LoVo (cell line): ENCODE measurements around the gene ABHD2.
"Not testable (repeated sequence)": the region's sequence is repeated elsewhere in the genome, so short reads cannot be mapped to it uniquely, and the experiment has no call there.

ENCODE experiments used
- DNase-seq: peaks from one replicate; pipeline ENCODE4 v3.0.0-alpha.2; 2016; ENCODE audit warnings: low spot score

ABHD2 gene, protein sequence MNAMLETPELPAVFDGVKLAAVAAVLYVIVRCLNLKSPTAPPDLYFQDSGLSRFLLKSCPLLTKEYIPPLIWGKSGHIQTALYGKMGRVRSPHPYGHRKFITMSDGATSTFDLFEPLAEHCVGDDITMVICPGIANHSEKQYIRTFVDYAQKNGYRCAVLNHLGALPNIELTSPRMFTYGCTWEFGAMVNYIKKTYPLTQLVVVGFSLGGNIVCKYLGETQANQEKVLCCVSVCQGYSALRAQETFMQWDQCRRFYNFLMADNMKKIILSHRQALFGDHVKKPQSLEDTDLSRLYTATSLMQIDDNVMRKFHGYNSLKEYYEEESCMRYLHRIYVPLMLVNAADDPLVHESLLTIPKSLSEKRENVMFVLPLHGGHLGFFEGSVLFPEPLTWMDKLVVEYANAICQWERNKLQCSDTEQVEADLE

DNA sequence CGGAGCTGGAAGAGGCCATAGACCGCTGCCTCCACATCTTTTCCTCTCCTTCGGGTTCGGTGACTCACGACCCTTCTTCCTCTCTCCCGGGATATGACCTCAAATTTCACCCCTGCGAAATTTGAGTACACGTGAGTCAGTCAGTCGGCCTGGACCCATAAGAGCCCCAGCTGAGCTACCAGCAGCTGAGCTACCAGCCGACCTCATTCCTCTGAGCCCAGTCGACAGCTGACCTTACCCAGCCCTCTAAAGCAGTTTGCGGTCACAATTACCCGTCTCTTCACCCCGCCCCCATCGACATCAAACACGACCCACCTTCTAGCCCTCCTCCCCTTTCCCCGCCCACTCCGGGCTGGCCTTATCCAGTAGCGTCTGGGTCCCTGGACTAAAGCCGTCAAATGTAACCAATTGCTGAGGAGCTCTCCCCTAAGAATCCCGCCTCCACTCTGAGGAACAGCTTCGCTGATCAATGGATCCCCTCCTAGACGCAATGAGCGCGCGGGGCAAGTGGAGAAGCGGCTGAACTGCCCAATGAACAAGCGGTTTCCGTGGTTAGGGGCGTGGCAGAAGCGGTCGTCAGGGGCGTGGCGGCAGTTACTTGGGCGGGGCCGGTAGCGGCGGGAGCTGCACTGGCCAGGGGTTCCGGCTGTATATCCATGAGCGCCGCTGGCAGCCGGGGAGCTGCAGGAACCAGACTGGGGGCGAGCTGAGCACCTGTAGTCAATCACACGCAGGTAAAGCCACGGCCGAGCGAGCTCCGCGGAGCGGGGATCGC is at the start of gene ABHD2:
TSS of gene ABHD2 (plus strand) at position 627 of the 775 bp plus-strand sequence. CDS start 27,872 bp downstream, outside the sequence.
- peak; percentile 100 for DNase-seq

DNA sequence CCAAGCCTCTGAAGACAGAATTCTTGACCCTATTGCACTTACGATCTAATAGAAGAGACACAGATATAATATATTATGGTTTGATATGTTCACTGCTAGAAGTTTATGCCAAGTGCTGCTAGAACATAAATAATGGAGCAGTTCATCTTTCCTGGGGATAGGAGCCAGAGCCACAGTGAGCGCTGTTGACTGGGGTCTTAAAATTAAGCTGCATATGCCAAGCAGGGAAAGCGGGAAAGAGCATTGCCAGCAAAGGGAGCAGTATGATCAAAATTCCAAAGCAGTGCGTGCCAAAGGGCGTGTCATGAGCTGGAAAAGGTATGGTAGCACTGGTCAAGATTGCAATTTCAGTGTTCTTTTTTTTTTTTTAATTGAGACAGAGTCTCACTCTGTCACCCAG is 49.1 kb upstream of the ABHD2 start:
- DNase-seq: no peak

DNA sequence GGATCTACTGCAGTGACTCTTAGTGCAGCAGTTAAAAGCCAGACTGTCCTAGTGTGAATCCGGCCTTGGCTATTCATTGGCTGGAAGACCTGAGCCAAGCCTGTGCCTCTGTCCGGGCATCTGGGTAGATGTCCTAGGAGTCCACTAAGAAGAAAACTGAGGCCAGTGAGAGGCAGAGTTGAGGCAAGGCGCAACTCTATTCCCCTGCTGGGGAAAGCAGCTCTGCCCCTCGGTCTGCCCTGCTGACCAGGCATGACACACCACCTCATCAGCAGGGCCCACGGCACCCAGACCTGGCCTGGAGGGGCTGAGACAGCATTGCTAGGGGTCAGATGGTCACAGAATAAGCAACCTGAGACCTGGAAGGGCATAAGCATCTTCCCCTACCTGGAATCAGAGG is 46.7 kb upstream of the ABHD2 start:
- DNase-seq: no peak

DNA sequence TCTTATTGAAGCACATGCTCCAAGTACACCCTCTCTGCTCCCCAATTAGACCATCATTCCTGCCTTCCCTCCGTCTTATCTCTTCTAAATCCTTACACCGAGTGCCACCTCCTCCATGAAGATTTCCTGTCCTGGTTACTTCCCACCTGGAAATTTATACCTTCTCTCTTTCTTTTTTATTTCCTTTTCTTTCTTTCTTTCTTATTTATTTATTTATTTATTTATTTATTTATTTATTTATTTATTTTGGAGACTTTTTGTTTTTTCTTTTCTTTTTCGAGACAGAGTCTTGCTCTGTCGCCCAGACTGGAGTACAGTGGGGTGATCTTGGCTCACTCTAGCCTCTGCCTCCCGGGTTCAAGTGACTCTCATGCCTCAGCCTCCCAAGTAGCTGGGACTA is 45.9 kb upstream of the ABHD2 start:
- no peak for DNase-seq

DNA sequence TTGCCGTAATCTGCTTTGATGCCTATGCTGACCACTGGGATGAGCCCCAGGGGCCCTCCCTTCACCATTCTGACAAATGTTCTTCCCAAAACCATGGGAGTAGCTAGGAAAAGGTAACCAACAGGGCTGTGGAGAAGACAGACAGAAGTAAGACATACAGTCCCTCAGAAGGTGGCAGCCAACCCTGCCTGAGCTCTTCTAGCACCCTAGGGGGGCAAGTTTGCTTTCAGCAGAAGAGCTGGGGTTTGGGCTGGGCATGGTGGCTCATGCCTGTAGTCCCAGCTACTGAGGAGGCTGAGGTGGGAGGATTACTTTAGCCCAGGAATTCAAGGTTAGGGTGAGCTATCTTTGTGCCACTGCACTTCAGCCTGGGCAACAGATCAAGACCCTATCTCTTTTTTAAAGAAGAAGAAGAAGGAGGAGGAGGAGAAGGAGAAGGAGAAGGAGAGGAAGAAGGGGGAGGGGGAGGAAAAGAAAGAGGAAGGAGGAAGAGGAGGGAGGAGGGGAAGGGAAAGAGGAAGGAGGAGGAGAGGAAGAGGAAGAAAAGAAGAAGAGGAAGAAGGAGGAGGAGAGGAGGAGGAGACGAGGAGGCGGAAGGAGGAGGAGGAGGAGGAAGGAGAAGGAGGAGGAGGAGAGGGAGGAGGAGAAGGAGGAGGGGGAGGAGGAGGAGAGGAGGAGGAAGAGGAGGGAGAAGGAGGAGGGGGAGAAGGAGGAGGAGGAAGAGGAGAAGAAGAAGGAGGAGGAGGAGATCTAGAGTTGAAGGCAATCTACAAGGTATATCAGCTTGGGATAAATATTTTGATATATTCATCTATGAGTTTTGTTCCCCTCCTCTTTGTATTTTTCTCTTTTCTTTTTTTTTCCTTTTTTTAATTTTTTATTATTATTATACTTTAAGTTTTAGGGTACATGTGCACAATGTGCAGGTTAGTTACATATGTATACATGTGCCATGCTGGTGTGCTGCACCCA is 44.9 kb upstream of the ABHD2 start:
- DNase-seq: no peak

DNA sequence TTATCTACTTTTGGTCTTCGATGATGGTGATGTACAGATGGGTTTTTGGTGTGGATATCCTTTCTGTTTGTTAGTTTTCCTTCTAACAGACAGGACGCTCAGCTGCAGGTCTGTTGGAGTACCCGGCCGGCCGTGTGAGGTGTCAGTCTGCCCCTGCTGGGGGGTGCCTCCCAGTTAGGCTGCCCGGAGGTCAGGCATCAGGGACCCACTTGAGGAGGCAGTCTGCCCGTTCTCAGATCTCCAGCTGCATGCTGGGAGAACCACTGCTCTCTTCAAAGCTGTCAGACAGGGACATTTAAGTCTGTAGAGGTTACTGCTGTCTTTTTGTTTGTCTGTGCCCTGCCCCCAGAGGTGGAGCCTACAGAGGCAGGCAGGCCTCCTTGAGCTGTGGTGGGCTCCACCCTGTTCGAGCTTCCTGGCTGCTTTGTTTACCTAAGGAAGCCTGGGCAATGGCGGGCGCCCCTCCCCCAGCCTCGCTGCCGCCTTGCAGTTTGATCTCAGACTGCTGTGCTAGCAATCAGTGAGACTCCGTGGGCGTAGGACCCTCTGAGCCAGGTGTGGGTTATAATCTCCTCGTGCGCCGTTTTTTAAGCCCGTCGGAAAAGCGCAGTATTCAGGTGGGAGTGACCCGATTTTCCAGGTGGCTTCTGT is 39.1 kb upstream of the ABHD2 start:
- not testable (repeated sequence) for DNase-seq

DNA sequence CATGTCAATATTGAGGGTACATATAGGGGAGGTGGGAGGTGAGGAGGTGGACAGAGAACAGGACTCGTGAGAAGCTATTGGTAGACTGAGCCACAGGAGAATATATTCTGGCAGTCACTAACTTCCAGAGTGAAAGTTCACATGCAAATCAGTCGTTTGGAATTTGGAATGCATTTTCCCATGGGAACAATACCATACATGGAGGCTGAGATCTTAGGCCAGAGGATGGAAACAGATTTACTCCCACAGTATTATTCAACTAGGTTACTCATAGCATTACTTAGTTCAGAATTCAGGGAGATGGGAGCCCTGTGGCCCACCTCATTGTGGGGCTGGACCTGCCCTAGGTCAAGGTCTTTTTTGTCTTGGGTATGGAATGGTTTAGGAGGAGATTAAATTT is 36.4 kb upstream of the ABHD2 start:
- no peak for DNase-seq

DNA sequence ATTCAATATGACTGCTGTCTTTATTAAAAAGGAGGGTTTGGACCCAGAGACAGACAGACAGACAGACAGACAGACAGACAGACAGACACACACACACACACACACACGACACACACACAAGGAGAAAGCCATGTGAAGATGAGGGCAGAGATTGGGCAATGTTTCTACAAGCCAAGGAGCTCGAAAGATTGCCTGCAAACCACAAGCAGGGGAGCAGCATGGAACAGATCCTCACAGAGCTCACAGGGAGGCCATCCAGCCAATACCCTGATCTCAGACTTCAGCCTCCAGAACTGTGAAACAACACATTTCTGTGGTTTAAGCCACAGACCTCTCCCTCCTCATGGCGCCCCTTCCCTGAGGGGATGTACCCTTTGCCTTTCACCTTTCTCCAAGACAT is 35.8 kb upstream of the ABHD2 start:
- no peak for DNase-seq

DNA sequence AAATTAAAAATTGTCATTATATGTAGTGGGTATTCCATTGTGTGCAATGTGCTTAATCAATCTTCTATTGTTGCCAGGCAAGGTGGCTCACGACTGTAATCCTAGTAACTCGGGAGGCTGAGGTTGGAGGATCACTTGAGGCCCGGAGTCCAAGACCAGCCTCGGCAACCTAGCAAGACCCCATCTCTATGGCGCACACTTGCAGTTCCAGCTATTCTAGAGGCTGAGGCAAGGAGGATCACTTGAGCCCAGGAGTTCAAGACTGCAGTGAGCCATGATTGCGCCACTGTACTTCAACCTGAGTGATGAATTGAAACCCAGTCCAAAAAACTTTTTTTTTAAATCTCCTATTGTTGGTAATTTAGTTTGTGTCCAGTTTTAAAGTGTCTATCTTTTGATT is 33.4 kb upstream of the ABHD2 start:
- DNase-seq: no peak

DNA sequence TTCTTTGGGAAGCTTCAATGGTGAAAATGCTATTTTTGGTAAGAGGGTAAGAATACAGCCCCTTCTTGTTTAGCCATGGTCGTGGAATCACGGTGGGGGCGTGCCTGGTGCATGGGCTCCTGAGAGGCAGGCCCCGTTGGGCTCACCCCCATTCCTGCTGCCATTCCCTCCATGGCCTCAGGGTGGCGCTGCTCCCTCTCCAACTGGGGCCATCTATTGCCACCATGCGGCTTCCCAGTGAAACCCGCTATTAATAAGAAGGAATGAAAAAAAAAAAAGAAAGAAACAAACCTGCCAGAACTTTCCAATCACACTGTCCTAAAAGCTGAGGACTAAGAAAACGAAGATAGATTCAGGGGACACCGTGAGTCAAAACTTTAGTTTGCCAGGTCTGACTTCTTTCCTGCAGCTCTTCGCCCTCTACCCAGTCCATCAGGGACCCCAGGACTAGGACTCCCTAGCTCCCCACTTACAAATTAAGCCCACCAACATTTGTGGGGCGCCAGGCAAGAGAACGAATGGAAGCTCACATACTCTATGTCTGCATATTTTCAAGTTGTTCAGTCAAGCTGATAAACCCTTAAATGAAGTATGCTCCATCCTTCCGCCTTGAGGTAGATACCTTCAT is 30.6 kb upstream of the ABHD2 start:
- peak; percentile 74 for DNase-seq

DNA sequence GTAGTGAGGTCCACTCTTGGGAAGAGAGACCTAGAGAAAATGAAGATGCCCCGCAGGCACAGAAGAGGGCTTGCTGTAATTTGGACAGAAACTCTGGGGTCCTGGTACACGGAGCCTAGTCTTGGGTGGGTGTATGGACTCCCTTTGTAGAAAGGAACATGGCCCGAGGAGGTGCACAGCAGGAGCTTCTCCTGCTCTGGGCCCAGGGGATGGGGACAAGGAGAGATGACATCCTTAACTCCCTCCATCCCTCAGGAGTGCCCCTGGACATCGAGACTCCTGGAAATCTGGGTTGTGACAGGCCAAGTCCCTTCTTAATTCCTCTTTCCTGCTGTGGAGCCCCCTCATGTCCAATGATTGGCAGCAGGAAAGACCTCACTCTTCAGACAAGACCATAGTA is 29.9 kb upstream of the ABHD2 start:
- no peak for DNase-seq

DNA sequence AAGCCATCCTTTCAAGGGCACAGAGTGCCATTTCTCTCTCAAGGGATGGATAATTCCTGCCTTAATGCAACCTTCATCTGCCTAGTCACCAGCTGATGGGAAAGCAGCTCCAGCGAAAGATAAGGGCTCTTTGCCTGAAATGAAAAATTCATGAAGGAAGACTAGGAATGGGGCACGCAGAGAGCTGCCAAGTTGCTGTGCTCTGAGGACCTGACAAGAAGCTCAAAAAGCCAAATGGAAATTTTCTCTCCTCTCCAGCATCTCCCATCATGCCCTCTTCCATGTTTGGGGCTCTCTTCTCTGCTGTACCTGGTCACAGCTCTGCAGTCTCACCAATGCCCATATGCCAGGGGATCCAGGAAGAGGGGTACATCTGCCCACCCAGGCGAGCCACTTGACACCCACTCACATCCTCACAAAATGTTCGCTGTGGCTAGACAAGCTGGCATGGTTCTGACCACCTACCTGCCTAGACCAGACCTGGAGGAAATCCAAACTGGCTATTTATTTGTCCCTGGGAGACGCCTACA is 29.3 kb upstream of the ABHD2 start:
- DNase-seq: no peak

DNA sequence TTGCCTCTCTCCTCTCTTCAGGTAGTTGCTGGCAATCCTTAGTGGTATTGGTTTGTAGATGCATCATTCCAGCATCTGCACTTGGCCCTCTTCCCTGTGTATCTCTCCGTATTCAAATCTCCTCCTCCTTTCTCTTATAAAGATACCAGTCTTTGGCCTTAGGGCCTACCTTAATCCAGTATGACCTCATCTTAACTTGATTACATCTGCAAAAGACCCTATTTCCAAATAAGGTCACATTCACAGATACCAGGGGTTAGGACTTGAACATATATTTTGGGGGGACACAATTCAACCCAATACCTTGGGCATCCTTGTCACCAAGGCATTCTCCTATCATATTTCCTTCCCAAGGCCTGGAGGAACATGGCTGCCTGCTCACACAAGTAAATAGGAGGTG is 22.0 kb upstream of the ABHD2 start:
- DNase-seq: no peak

DNA sequence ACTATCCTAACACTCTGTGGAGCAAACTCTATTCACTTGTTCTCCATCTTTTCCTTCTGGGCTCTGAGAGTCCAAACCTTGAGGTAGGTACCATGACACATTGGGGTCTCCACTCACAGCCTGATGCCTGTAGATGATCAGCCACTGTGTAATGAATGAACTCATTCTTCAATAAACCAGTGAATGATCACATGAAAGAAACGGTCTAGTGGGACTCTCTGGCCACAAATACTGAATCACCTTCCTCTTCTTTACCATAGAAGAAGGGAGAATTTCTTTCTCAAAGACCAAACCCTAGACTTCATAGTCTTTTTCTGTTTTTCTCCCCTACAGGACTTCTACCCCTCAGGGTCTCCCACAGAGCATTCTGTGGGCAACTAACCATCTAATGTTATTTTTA is 20.5 kb upstream of the ABHD2 start:
- no peak for DNase-seq

DNA sequence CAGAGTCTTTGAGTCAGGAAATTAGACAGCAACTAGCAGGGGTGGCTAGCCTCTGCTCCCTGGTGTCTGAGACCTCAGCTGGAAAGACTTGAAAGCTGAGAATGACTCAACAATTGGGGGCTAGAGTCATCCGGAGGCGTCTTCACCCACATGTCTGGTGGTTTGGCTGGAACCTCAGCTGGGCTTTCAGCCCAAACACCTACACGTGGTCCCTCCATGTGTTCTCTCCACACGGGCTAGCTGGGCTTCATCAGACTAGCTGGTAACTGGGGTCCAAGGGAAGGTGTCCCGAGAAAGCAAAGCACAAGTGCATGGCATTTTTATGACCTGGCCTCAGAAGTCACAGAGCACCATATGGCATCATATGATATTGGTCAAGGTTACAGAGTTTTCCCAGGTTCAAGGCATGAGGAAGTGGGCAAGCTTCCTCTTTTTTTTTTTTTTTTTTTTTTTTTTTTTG is 19.9 kb upstream of the ABHD2 start:
- DNase-seq: no peak

DNA sequence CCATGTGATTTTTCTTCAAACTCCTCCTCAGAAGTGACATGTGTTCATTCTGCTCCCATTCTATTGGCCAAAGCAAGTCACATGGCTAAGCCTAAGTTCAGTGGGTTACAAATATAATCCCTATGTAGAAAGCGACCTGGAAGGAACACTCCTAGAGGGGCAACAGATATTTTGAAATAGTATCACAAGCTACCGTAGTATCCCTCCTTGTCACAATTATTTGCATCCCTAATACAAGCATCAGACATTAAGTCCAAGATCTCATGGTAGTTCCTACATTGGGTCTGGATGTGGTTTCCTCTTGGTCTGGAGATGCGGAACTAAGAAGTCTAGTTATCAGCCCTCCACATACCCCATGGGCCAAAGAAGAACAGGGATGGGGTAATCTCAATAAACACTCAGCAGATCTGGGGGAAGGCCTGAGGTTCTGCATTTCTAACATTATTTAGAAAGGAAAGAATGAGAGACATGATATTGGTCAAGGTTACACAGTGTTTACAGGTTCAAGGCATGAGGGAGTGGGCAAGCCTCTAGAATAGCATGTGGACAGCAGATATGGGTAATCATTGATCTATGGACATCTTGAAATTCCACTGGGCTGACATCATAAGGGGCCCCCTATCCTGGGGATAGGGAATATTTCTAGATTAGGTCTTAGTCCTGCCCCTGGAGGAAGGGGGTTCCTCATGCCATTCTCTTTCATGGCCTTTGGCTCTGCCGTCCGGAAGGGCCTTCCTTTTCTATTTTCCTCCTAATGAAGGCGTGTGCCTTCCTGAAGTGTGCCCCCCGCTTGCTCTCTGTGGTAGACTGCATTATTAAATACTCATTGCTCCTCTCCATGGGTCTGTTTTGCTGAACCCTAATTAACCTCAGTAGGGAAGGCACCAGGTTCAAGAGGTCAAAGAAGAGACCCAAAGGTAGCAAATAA is 17.8 kb upstream of the ABHD2 start:
- DNase-seq: no peak

DNA sequence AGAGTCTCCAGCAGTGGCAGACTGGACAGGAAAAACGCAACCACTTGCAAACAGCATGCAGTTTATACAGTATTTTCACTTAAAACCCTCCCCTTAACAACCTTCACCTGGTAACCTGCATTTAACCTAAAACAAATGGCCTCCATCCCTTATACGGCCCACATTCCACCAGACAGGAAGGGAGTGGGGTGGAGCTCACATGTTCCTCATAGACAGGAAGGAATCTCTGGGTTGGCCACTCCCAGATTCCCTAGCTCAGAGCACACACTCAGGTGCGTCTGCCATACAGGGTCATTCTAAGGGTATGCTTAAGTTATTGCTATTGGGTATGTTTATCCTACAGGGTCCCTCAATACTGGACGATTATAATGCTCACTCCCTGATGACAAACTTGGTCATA is 16.8 kb upstream of the ABHD2 start:
- DNase-seq: peak; percentile 48

DNA sequence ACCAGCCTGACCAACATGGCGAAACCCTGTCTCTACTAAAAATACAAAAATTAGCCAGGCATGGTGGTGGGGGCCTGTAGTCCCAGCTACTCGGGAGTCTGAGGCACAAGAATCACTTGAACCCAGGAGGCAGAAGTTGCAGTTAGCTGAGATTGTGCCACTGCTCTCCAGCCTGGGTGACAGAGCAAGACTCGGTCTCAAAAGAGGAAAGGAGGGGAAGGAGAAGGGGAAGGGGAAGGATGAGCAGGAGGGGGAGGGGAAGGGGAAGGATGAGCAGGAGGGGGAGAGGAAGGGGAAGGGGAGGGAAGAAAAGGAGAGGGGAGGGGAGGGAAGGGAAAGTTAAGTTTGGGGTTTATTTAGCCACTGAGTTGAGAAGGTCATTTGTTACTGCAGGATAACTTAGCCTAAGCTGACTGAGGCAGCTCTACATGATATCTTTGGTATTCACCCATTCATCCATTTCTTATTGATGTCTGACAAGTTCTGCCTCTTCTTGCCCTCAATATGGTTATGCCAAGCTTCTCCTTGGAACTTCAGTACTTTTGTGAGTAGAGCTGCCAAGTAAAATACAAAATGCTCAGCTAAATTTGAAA is 15.9 kb upstream of the ABHD2 start:
- no peak for DNase-seq

DNA sequence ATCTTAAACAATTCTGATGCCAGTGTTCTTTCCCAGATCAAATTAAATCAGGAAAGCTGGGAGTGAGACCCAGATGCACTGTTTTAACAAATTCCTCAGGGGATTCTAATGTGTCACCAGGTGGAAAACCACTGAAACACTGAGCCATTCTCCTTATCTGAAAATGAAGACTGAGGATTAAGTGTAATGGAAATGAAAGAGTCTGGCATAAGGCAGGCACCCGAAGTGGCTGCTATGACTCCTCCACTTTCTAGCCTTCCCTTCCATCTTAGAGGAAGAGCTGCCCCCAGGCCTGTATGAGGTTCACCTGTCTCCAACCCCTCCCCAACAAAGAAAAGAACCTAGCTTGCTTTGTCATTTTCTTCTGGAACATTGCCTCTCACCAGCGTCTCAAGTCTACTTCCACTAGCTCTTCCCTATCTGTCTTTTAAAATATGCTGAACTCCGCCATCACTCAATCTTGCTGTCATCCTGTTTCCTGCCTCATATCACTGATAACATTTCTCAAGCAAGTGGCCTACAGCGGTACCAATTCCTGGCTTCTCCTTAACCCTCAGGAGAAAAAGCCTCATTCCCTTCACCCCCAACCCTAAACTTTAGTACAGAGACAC is 13.7 kb upstream of the ABHD2 start:
- no peak for DNase-seq
